Subcutaneous adipose tissue (tissue), 4 donors: ENCODE results near the gene SLCO2A1. TPM values are rescaled to one million over a fixed set of nuclear protein-coding genes. Genes with fewer than 3 reads are reported as not detected.

ENCODE experiments used
- total RNA-seq, 4 donors: library from RNA; depleted of rRNA; stranded (reverse); fragments of >200 nt; gene quantifications; one replicate each; pipeline ENCODE4 v1.1.0, GENCODE V29; 2016
- TF ChIP-seq, protein P1 (sequence below): fragments of 450-650 bp; IDR thresholded peaks from one replicate; pipeline ENCODE4 v1.5.1; 2016; ENCODE audit warnings: low read depth, mild to moderate bottlenecking, control low read depth, antibody characterized with exemption, moderate library complexity

Gene SLCO2A1
- total RNA-seq, 4 donors from 2014 or later = 2.4 to 7.2 (median 3.1) TPM

DNA sequence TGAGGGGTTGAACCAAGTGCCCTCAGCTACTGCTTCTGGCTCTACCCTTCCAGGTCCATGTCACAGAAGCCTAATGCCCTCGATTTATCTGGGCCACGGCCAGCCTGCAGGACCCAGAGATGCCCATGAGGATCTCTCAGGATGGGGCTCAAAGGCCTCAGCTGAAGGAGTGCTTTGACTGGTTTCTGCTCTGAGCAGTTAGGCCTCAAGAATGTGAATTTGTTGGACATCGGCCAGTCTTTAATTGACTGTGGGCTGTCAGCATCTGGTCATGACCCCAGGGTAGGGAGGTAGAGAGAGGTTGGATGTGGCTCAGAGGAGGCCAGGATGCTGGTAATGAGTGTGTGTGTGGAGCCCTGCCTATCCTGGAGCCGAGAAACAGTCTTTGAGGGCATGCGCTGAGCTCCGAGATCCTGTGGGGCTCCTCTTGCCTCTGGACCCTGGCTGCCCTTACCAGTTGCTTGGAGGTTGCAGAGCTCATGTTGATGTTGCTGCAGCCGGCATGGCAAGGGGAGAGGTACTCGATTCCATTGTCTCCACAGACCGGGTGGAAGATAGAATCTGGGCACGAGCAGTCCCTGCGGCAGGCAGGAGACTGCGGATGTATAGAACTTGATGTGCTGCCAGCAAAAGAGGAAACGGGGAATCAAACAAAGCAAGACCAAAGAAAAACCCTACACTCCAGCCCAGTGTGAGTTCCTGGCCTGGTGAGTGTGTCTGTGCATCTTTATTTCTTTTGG lies 84.9 kb downstream of the SLCO2A1 start:
- TF ChIP-seq, protein P1, sequence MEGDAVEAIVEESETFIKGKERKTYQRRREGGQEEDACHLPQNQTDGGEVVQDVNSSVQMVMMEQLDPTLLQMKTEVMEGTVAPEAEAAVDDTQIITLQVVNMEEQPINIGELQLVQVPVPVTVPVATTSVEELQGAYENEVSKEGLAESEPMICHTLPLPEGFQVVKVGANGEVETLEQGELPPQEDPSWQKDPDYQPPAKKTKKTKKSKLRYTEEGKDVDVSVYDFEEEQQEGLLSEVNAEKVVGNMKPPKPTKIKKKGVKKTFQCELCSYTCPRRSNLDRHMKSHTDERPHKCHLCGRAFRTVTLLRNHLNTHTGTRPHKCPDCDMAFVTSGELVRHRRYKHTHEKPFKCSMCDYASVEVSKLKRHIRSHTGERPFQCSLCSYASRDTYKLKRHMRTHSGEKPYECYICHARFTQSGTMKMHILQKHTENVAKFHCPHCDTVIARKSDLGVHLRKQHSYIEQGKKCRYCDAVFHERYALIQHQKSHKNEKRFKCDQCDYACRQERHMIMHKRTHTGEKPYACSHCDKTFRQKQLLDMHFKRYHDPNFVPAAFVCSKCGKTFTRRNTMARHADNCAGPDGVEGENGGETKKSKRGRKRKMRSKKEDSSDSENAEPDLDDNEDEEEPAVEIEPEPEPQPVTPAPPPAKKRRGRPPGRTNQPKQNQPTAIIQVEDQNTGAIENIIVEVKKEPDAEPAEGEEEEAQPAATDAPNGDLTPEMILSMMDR = no peak

DNA sequence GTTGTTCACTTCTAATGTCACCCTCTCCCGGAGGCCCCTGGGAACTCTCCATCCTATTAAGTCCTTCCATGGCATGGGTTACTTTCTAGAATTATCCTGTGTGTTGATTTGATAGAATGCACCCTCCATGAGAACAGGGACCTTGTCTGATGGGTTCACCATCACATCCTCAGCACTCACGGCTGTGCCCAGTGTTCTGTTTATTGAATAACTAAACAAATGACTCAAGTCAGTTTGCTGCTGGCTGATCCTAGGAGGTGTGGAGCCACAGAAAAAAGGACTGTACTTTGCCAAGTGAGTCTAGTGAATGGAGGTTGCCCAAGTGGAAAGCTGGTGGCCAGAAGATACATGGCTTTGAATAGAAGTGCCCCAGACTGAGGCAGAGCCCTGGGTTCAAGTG lies 85.5 kb downstream of the SLCO2A1 start:
- TF ChIP-seq, protein P1 = no peak

DNA sequence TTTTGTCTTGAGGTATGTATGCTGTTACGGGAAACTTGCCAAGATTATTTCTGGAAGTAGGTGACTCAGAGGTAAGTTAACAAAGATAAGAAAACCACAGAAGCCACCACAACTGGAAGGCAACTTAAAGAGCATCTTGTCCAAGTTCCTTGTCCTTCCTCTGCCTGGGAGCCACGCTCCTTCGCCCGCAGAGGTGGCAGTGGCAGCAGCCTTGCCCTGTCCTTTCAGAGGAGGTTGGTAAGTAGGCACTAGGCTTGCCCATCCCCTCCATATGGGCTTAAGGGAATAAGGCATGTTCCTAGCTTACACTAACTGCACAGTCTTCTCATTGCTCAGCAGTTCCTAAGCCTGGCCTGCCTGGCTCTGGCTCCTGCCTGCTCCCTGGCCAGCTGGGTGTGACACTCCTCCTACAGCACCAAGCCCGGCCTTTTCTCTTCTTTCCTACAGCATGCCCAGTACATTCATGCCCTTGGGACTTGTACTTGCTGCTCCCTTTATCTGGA lies 86.0 kb downstream of the SLCO2A1 start:
- TF ChIP-seq, protein P1 = no peak

DNA sequence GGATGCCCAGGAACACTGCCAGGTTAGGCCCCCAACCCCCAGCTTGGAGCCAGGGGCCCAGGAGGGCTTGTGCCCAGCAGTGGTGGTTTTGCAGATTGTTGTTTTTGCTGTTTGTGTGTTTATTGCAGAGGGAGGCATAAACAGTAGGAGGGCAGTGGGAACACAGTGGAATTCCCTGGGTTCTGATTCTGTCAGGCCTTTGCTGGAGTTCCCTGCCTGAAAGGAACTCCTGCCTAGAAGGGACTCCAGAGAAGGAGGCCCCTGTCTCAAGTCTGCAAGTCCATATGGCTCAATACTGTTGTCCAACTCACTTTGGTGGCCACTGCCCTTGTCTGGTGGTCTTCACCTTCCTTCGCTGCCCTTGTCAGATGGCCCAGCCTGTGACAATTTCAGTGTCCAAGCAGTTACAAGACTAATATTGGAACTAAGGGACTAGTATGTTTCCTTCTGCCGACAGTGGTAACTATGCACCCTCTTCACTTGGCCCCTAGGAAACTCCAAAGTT lies 86.6 kb downstream of the SLCO2A1 start:
- TF ChIP-seq, protein P1 = no peak

DNA sequence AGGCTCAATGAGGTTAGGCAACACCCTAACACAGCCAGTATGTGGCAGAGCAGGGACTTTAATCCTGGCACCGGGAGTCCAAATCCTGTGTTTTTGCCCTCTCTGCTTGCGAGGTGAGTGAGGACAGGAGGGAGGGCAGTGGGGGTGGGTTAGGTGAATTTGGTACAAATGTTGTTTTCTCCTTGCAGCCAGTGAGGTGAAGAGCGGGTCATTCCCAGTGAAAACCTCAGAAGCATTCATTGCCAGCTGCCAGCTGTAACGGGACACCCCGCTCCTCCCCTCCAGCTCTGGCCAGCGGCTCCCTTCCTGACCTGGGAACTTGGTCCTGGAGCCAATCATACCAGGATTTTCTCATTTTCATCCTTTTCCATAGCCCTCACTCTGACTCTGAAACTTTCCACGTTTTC lies 88.3 kb downstream of the SLCO2A1 start:
- TF ChIP-seq, protein P1 = no peak

DNA sequence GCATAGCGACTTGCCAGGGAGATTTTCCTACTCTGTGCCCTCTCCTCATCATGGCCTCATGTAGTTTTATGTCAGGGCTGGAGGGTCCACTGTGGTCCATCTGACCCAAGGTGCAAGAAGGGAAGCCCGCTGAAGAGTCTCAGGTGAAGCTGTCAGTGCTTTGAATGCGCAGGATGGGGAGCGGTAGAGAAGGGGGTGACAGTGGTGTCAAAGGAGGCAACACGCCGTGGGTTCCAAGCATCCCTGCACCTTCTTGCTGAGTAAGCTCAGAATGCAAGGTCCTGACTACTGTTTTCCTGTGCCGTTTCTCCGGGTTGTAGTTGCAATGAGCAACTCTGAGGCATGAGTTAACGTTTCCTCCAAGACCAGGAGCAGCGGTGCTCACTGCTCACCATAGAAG lies 89.2 kb downstream of the SLCO2A1 start:
- TF ChIP-seq, protein P1 = no peak

DNA sequence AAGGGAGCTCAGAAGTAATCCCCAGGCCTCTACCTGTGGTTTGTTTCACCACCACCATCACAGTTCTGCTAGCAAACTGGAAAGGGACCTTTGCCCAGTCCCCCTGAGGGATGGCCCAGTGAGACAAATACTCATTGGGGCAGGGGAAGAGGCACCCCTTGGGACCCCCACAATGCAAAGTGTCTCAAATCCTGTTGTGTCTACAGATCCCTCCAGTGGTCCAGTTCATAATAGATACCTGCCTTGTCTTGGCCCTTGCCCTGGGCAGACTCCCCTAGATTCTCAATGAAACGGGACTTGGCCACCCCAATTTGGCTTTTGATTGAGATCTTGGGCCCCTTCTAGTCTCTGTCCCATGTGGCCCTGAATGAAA lies 90.3 kb downstream of the SLCO2A1 start:
- TF ChIP-seq, protein P1 = no peak
